ENCODE data around the gene PDE6D. TPM values are rescaled to one million over a fixed set of nuclear protein-coding genes. Genes with fewer than 3 reads are reported as not detected.

The PDE6D gene
- total RNA-seq, 1 donor from 2014 or later: 18.7 TPM

- H3K36me3 ChIP-seq: no peaks in the 10 kb centered on the region
- intact Hi-C loops (cut with DNase I): no loop called here
- TF ChIP-seq, protein P1, sequence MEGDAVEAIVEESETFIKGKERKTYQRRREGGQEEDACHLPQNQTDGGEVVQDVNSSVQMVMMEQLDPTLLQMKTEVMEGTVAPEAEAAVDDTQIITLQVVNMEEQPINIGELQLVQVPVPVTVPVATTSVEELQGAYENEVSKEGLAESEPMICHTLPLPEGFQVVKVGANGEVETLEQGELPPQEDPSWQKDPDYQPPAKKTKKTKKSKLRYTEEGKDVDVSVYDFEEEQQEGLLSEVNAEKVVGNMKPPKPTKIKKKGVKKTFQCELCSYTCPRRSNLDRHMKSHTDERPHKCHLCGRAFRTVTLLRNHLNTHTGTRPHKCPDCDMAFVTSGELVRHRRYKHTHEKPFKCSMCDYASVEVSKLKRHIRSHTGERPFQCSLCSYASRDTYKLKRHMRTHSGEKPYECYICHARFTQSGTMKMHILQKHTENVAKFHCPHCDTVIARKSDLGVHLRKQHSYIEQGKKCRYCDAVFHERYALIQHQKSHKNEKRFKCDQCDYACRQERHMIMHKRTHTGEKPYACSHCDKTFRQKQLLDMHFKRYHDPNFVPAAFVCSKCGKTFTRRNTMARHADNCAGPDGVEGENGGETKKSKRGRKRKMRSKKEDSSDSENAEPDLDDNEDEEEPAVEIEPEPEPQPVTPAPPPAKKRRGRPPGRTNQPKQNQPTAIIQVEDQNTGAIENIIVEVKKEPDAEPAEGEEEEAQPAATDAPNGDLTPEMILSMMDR (IDR thresholded peaks at IDR 0.05): no peak
- no peak overlapping the region for H3K4me3 ChIP-seq
- DNase-seq (no peak), ATAC-seq (no peak)
- no peaks in the 10 kb centered on the region for H3K4me1 ChIP-seq
- H3K9me3 ChIP-seq: no peaks in the 10 kb centered on the region
- H3K27me3 ChIP-seq: no peaks in the 10 kb centered on the region
- H3K27ac ChIP-seq: no peak overlapping the region
These were observed 54.8 kb downstream of the PDE6D start for GRCh38 chr2:231726276-231726675.

DNA sequence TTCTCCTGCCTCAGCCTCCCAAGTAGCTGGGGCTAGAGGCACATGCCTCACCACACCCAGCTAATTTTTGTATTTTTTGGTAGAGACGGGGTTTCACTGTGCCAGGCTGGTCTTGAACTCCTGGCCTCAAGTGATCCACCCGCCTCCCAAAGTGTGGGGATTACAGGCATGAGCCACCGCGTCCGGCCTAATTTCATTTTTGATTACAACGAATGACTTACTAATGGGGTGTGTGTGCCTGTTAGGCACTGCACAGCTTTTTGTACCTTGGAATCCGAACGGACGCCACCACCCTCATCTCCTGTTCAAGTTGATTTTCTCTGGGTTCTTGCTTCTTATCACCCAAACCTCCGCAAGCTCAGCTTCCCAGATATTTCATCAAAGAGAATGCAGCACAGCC is 55.6 kb downstream of the PDE6D start:
- Histone ChIP-seq H3K27ac (no peak overlapping the region), H3K27me3 (no peaks in the 10 kb centered on the region), H3K36me3 (no peaks in the 10 kb centered on the region), H3K4me3 (no peak overlapping the region), H3K4me1 (no peaks in the 10 kb centered on the region), H3K9me3 (no peaks in the 10 kb centered on the region)
- TF ChIP-seq, protein P1 (IDR thresholded peaks at IDR 0.05): no peak
- intact Hi-C loops (cut with DNase I): no loop called here
- ATAC-seq (no peak), DNase-seq (no peak)

- TF ChIP-seq, protein P1 (IDR thresholded peaks at IDR 0.05): no peak
- DNase-seq: no peak
- intact Hi-C loops (cut with DNase I): no loop called here
These were observed 58.3 kb downstream of the PDE6D start for GRCh38 chr2:231722721-231723307.

DNA sequence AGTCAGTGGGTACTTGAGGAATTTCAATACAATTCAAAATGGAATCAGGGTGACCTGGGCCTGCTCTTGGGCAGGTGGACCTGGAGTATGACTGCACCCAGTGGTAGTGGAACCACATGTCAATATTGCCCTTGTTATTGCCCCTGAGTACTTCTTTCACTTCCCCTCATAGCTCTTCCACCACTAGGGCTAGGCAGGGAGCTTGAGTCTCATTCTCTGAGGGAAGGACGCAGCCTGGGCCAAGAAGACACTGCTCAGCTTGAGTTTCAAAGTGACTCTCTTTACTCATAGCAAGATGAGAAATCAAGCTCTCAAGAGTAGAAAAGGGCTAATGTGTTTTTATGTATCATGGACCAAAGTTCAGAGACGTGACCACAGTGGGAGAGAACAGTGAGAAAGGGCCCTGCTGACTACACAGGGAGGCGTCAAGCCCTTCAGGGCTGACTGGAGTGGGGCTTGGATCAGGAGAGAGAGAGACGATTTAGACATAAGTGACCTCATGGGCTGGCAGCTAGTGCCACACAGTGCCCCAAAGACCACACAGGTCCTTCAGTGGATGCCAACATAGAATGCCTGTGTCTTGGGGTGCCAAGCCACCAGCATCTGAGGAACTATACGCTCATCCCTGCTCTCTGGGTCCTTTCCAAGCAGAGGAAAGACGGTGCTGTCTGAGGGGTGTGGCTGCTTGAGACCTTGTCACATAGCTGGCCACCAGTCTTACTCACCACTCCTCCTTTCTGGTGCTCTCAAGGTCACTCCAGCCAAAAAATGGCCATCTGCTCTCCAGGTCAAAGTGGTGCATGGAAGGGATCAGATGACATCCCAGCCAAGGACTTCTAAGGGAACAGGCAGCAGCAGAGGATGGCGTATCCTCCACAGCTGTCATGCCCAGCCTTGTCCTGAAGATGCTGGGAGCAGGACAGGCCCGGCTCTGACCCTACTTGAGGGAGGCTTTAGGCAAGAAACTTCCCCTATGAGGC is 59.8 kb downstream of the PDE6D start:
- ATAC-seq (peak; percentile 10), DNase-seq (no peak)

More at GRCh38 chr2:231722721-231723307, 58.3 kb downstream of the PDE6D start:
- no peak for ATAC-seq
- no peaks in the 10 kb centered on the region for H3K27me3 ChIP-seq
- no peaks in the 10 kb centered on the region for H3K36me3 ChIP-seq
- no peak overlapping the region for H3K27ac ChIP-seq
- H3K4me1 ChIP-seq: peaks cover 4% of the 10 kb centered on the region
- no peaks in the 10 kb centered on the region for H3K9me3 ChIP-seq
- H3K4me3 ChIP-seq: no peak overlapping the region

GRCh38 chr2:231720292-231720986 is 60.6 kb downstream of the PDE6D start:
- intact Hi-C loops (cut with DNase I): no loop called here
- ATAC-seq (no peak), DNase-seq (no peak)
- no peak overlapping the region for H3K27ac ChIP-seq
- TF ChIP-seq, protein P1 (IDR thresholded peaks at IDR 0.05): no peak
- H3K36me3 ChIP-seq: no peaks in the 10 kb centered on the region
- peaks cover 6% of the 10 kb centered on the region for H3K4me1 ChIP-seq
- no peaks in the 10 kb centered on the region for H3K27me3 ChIP-seq
- H3K4me3 ChIP-seq: no peak overlapping the region
- no peaks in the 10 kb centered on the region for H3K9me3 ChIP-seq

More for the DNA sequence above, 59.8 kb downstream of the PDE6D start:
- Histone ChIP-seq H3K4me1 (peaks cover 6% of the 10 kb centered on the region), H3K9me3 (no peaks in the 10 kb centered on the region), H3K36me3 (no peaks in the 10 kb centered on the region), H3K4me3 (no peak overlapping the region), H3K27ac (no peak overlapping the region), H3K27me3 (no peaks in the 10 kb centered on the region)
- TF ChIP-seq, protein P1 (IDR thresholded peaks at IDR 0.05): no peak
- intact Hi-C loops (cut with DNase I): no loop called here
